PC-3 (cell line): ENCODE data around the gene NBAS.

ENCODE experiments used
- CTCF ChIP-seq: fragments of 300-600 bp; sonication (generic); conservative IDR thresholded peaks from 2 replicates; pipeline ENCODE4 v1.5.1; 2017; ENCODE audit warnings: antibody characterized with exemption, low read depth, mild to moderate bottlenecking, low read length
- EZH2 ChIP-seq: fragments of 300-600 bp; sonication (generic); IDR thresholded peaks from one replicate; pipeline ENCODE4 v1.6.1; 2017; ENCODE audit warnings: antibody characterized with exemption, mild to moderate bottlenecking, low read length; ENCODE audit not compliant: unreplicated experiment

- TF ChIP-seq CTCF (no peak), EZH2 (no peak)
Observed at GRCh38 chr2:15408759-15409158, 152.4 kb downstream of the NBAS start.
